Thoracic aorta (tissue), 2 donors: ENCODE data around the gene HTT-AS. TPM values are rescaled to one million over a fixed set of nuclear protein-coding genes. Genes with fewer than 3 reads are reported as not detected.
A peak's percentile ranks its signal among the peaks of the same experiment; 100 is the strongest.
"Not testable (repeated sequence)": the region's sequence is repeated elsewhere in the genome, so short reads cannot be mapped to it uniquely, and the experiment has no call there.

Experiments
- ATAC-seq: fragments of 150-250 bp; one replicate; pipeline ENCODE4 v1.8.0; 2017; ENCODE audit warnings: low read depth; ENCODE audit not compliant: insufficient number of reproducible peaks, low FRiP score
- DNase-seq: peaks from one replicate; pipeline ENCODE4 v3.0.0-alpha.2; 2020; ENCODE audit warnings: low spot score
- H3K27ac ChIP-seq, 2 donors: fragments of 200-600 bp; sonication (generic); 1 replicate in 1 of 2; 2 replicates in 1 of 2; pipeline ENCODE4 v1.5.1; 2016; ENCODE audit warnings: mild to moderate bottlenecking in 2 of 2, moderate library complexity in 2 of 2
- H3K27me3 ChIP-seq: fragments of 200-600 bp; sonication (generic); replicated peaks from 2 replicates; pipeline ENCODE4 v1.6.0; 2016; ENCODE audit warnings: mild to moderate bottlenecking; ENCODE audit not compliant: insufficient read depth
- H3K36me3 ChIP-seq: fragments of 200-600 bp; sonication (generic); one replicate; pipeline ENCODE4 v1.5.1; 2016
- H3K4me1 ChIP-seq, 2 donors: fragments of 200-600 bp; sonication (generic); 1 replicate in 1 of 2; 2 replicates in 1 of 2; pipeline versions ENCODE4 v1.5.1 to v1.6.0; 2016; ENCODE audit warnings: low read depth in 2 of 2, mild to moderate bottlenecking in 1 of 2; ENCODE audit not compliant: control insufficient read depth in 1 of 2
- H3K4me3 ChIP-seq: fragments of 200-600 bp; sonication (generic); 2 replicates; pipeline ENCODE4 v1.5.1; 2016; ENCODE audit warnings: mild to moderate bottlenecking
- H3K9me3 ChIP-seq: fragments of 200-600 bp; sonication (generic); 2 replicates; pipeline ENCODE4 v1.5.1; 2016
- total RNA-seq, 2 donors: library from RNA; depleted of rRNA; stranded (reverse); fragments of >200 nt; gene quantifications; one replicate each; pipeline versions ENCODE4 v1.1.0 to v1.2.3, GENCODE V29; 2016
- TF ChIP-seq, protein P1 (sequence below): fragments of 200-600 bp; sonication (generic); IDR thresholded peaks from one replicate; pipeline ENCODE4 v1.5.1; 2019; ENCODE audit warnings: antibody characterized with exemption

HTT-AS gene
- total RNA-seq, 2 donors from 2014 or later, result not detected

DNA sequence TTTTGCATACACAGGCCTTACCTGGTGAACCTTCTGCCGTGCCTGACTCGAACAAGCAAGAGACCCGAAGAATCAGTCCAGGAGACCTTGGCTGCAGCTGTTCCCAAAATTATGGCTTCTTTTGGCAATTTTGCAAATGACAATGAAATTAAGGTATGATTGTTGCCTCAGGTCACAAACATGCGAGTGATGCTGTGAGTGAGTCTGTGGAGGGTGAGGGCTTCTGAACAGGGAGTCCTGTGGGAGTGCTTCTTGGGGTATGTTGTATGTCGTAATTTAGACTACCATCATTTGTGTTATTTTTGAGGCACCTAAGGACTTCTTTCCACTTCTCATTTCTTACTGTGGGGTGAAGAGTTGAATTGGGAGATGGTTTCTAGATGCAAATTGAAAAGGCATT lies 32.9 kb upstream of the HTT-AS start:
- Histone ChIP-seq H3K36me3 (peaks cover 11% of the 10 kb centered on the region), H3K27me3 (no peaks in the 10 kb centered on the region), H3K9me3 (no peaks in the 10 kb centered on the region), H3K4me1 (peaks cover 4% of the 10 kb centered on the region in 2 donors), H3K4me3 (no peak overlapping the region), H3K27ac (peak overlapping the region in 1 of 2 donors; percentile 19)
- DNase-seq (no peak), ATAC-seq (no peak)
- TF ChIP-seq, protein P1, sequence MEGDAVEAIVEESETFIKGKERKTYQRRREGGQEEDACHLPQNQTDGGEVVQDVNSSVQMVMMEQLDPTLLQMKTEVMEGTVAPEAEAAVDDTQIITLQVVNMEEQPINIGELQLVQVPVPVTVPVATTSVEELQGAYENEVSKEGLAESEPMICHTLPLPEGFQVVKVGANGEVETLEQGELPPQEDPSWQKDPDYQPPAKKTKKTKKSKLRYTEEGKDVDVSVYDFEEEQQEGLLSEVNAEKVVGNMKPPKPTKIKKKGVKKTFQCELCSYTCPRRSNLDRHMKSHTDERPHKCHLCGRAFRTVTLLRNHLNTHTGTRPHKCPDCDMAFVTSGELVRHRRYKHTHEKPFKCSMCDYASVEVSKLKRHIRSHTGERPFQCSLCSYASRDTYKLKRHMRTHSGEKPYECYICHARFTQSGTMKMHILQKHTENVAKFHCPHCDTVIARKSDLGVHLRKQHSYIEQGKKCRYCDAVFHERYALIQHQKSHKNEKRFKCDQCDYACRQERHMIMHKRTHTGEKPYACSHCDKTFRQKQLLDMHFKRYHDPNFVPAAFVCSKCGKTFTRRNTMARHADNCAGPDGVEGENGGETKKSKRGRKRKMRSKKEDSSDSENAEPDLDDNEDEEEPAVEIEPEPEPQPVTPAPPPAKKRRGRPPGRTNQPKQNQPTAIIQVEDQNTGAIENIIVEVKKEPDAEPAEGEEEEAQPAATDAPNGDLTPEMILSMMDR, result no peak

DNA sequence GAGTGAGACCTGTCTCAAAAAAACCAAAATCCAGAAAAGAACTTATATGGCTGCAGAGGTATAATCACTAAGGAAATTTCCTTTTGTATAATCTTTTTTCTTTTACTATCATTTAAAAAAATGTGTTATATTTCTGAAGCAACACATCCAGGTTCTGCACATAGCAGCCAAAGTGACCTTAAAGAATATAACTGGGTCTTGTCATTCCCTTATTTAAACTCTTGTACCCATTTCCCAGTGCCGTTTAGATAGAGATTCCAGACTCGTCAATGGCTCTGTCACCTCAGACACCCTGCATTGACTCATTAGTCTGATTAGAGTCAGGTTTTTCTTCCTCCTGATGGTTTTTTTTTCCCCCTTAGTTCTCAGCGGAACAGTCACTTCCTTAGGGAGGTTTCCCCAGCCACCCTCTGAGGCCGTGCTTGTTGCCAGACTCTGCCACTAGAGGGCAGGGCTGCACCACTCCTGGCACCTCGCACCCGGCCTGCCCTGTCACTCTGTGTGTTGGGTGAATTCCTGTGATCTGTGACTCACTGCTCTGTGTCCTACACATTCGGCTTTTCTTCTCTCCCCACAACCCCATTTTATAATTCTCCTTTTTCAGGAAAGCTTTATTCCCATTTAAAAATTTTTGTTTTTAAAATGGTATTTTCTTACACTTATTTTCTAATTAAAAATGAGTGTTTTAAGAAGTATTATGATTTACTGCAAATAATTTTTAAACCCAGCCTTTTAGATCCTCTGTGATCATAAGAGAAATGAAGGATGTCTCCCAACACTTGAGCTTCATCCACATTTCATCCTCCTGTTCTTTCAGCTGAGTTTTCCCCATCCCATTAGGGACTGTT lies 32.2 kb upstream of the HTT-AS start:
- H3K27ac ChIP-seq, result peak overlapping the region in 1 of 2 donors; percentile 30
- DNase-seq (peak; percentile 77), ATAC-seq (peak; percentile 99)
- H3K4me3 ChIP-seq, result no peak overlapping the region
- H3K27me3 ChIP-seq, result no peaks in the 10 kb centered on the region
- H3K9me3 ChIP-seq, result no peaks in the 10 kb centered on the region
- TF ChIP-seq, protein P1, result peak; percentile 89
- peaks cover 11% of the 10 kb centered on the region for H3K36me3 ChIP-seq
- H3K4me1 ChIP-seq, result peaks cover 4% of the 10 kb centered on the region in 2 donors

GRCh38 chr4:3098346-3098745 lies 24.0 kb upstream of the HTT-AS start:
- Histone ChIP-seq H3K27me3 (no peaks in the 10 kb centered on the region), H3K9me3 (no peaks in the 10 kb centered on the region), H3K36me3 (no peaks in the 10 kb centered on the region), H3K4me3 (no peak overlapping the region), H3K27ac (no peak overlapping the region), H3K4me1 (no peaks in the 10 kb centered on the region)
- TF ChIP-seq, protein P1, result no peak
- no peak for DNase-seq
- no peak for ATAC-seq

DNA sequence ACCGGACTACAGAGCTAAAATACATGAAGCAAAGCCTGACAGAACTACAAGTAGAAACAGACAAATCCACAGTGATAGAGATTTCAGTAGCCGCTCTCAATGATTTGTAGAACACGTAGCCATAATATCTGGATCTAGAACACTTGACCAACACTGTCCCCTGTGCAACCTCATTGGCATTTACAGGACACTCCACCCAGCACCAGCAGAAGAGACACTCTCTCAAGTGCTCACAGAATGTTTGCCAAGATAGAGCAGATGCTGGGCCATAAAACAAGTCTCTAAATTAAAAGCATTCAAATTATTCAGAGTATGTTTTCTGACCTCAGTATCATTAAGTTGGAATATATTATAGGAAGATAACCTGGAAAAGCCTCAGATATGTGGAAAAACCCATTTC lies 21.9 kb upstream of the HTT-AS start:
- no peaks in the 10 kb centered on the region for H3K27me3 ChIP-seq
- no peaks in the 10 kb centered on the region for H3K36me3 ChIP-seq
- no peak overlapping the region for H3K4me3 ChIP-seq
- H3K4me1 ChIP-seq, result no peaks in the 10 kb centered on the region
- ATAC-seq, result no peak
- H3K9me3 ChIP-seq, result no peaks in the 10 kb centered on the region
- DNase-seq, result no peak
- no peak overlapping the region for H3K27ac ChIP-seq
- TF ChIP-seq, protein P1, result no peak

GRCh38 chr4:3094701-3095100 lies 20.4 kb upstream of the HTT-AS start:
- H3K4me1 ChIP-seq, H3K9me3 ChIP-seq, ATAC-seq, H3K27ac ChIP-seq, DNase-seq, H3K4me3 ChIP-seq, H3K36me3 ChIP-seq, H3K27me3 ChIP-seq: not testable (repeated sequence)
